H9 (cell line): ENCODE results near the gene PARL. TPM values are rescaled to one million over a fixed set of nuclear protein-coding genes. Genes with fewer than 3 reads are reported as not detected.

Experiments used
- DNase-seq: peaks from one replicate; pipeline ENCODE4 v3.0.0-alpha.2; 2017
- H2AFZ ChIP-seq: one replicate; pipeline ENCODE4 v1.6.1; 2013; ENCODE audit warnings: mild to moderate bottlenecking, low read length, control low read depth, moderate library complexity
- H2AK5ac ChIP-seq: 2 replicates; pipeline ENCODE4 v1.6.1; 2013; ENCODE audit warnings: low read length, control low read depth, mixed read lengths; ENCODE audit not compliant: insufficient read length
- H2BK120ac ChIP-seq: one replicate; pipeline ENCODE4 v1.6.1; 2013; ENCODE audit warnings: low read depth, mild to moderate bottlenecking, low read length, control low read depth, inconsistent platforms; ENCODE audit not compliant: poor library complexity, severe bottlenecking
- H2BK12ac ChIP-seq: 2 replicates; pipeline ENCODE4 v1.6.1; 2013; ENCODE audit warnings: low read length, control low read depth, mixed read lengths, low read depth; ENCODE audit not compliant: insufficient read length
- H2BK15ac ChIP-seq: 2 replicates; pipeline ENCODE4 v1.6.1; 2013; ENCODE audit warnings: low read depth, low read length, control low read depth
- H2BK20ac ChIP-seq: one replicate; pipeline ENCODE4 v1.6.1; 2013; ENCODE audit warnings: low read depth, mild to moderate bottlenecking, low read length, control low read depth, inconsistent platforms; ENCODE audit not compliant: poor library complexity, severe bottlenecking
- H2BK5ac ChIP-seq: 2 replicates; pipeline ENCODE4 v1.6.1; 2013; ENCODE audit warnings: low read length, control low read depth, mixed read lengths; ENCODE audit not compliant: insufficient read length
- H3K14ac ChIP-seq: 2 replicates; pipeline ENCODE4 v1.6.1; 2013; ENCODE audit warnings: low read length, control low read depth; ENCODE audit not compliant: insufficient read depth
- H3K18ac ChIP-seq: 2 replicates; pipeline ENCODE4 v1.6.1; 2013; ENCODE audit warnings: low read depth, mild to moderate bottlenecking, mixed read lengths, low read length, control low read depth; ENCODE audit not compliant: insufficient read length
- H3K23ac ChIP-seq: 2 replicates; pipeline ENCODE4 v1.6.1; 2013; ENCODE audit warnings: low read length, control low read depth, mixed read lengths, low read depth; ENCODE audit not compliant: insufficient read length
- H3K23me2 ChIP-seq: 2 replicates; pipeline ENCODE4 v1.6.1; 2013; ENCODE audit warnings: low read depth, mild to moderate bottlenecking, mixed read lengths, low read length, control low read depth; ENCODE audit not compliant: insufficient read length, poor library complexity, severe bottlenecking
- H3K27ac ChIP-seq: 2 replicates; pipeline ENCODE4 v1.5.1; 2013; ENCODE audit warnings: low read length, control low read depth, mixed read lengths, low read depth; ENCODE audit not compliant: insufficient read length
- H3K27me3 ChIP-seq: 2 replicates; pipeline ENCODE4 v1.6.1; 2013; ENCODE audit warnings: low read length, control low read depth, inconsistent platforms; ENCODE audit not compliant: insufficient read depth
- H3K4ac ChIP-seq: 2 replicates; pipeline ENCODE4 v1.6.1; 2013; ENCODE audit warnings: low read depth, mild to moderate bottlenecking, control low read depth, inconsistent platforms, low read length, moderate library complexity
- H3K4me1 ChIP-seq: 2 replicates; pipeline ENCODE4 v1.6.1; 2013; ENCODE audit warnings: low read length, control low read depth, inconsistent platforms; ENCODE audit not compliant: insufficient read depth
- H3K4me2 ChIP-seq: 2 replicates; pipeline ENCODE4 v1.6.1; 2013; ENCODE audit warnings: low read length, control low read depth, mixed read lengths; ENCODE audit not compliant: insufficient read length, insufficient read depth
- H3K56ac ChIP-seq: 2 replicates; pipeline ENCODE4 v1.6.1; 2013; ENCODE audit warnings: low read depth, mild to moderate bottlenecking, mixed read lengths, low read length, control low read depth; ENCODE audit not compliant: insufficient read length
- H3K79me1 ChIP-seq: 2 replicates; pipeline ENCODE4 v1.6.1; 2013; ENCODE audit warnings: low read depth, mild to moderate bottlenecking, moderate library complexity, low read length, control low read depth, inconsistent platforms; ENCODE audit not compliant: insufficient read depth, poor library complexity, severe bottlenecking
- H3K79me2 ChIP-seq: 2 replicates; pipeline ENCODE4 v1.6.1; 2013; ENCODE audit warnings: low read length, control low read depth, inconsistent platforms; ENCODE audit not compliant: insufficient read depth
- H3K9ac ChIP-seq: 2 replicates; pipeline ENCODE4 v1.6.1; 2013; ENCODE audit warnings: low read length, control low read depth, mixed read lengths; ENCODE audit not compliant: insufficient read length; ENCODE audit errors: extremely low read depth
- H3K9me3 ChIP-seq: one replicate; pipeline ENCODE4 v1.6.1; 2013; ENCODE audit warnings: low read depth, low read length, inconsistent platforms; ENCODE audit not compliant: control insufficient read depth
- H3T11ph ChIP-seq: one replicate; pipeline ENCODE4 v1.6.1; 2013; ENCODE audit warnings: mild to moderate bottlenecking, low read length, control low read depth, inconsistent platforms
- H4K20me1 ChIP-seq: one replicate; pipeline ENCODE4 v1.6.1; 2013; ENCODE audit not compliant: control insufficient read depth, insufficient read length, insufficient read depth
- H4K5ac ChIP-seq: 2 replicates; pipeline ENCODE4 v1.6.1; 2013; ENCODE audit warnings: low read depth, mild to moderate bottlenecking, mixed read lengths, low read length, control low read depth; ENCODE audit not compliant: insufficient read length
- H4K8ac ChIP-seq: replicated peaks from 2 replicates; pipeline ENCODE4 v1.6.1; 2013; ENCODE audit warnings: low read length, control low read depth, mixed read lengths, low read depth; ENCODE audit not compliant: insufficient read length
- H4K91ac ChIP-seq: 2 replicates; pipeline ENCODE4 v1.6.1; 2013; ENCODE audit warnings: low read depth, mild to moderate bottlenecking, moderate library complexity, mixed read lengths, low read length, control low read depth; ENCODE audit not compliant: insufficient read length
- H3K27ac Mint-ChIP-seq, 3 experiments: 2 replicates in 2 of 3; 3 replicates in 1 of 3; pipeline ENCODE4 v1.8.0; 2020 to 2021; ENCODE audit warnings: mixed read lengths in 3 of 3, mild to moderate bottlenecking in 1 of 3, moderate library complexity in 1 of 3
- H3K27me3 Mint-ChIP-seq: 2 replicates; pipeline ENCODE4 v1.8.0; 2021; ENCODE audit warnings: low read depth, mild to moderate bottlenecking, moderate library complexity, mixed read lengths
- H3K36me3 Mint-ChIP-seq, 3 experiments: 2 replicates in 2 of 3; 3 replicates in 1 of 3; pipeline ENCODE4 v1.8.0; 2020 to 2021; ENCODE audit warnings: low read depth in 3 of 3, mixed read lengths in 3 of 3; ENCODE audit not compliant: insufficient read depth in 1 of 3
- H3K4me1 Mint-ChIP-seq, 2 experiments: 2 replicates each; pipeline ENCODE4 v1.8.0; 2020; ENCODE audit warnings: mixed read lengths in 2 of 2
- H3K4me3 Mint-ChIP-seq, 2 experiments: 2 replicates in 1 of 2; 3 replicates in 1 of 2; pipeline ENCODE4 v1.8.0; 2020 to 2021; ENCODE audit warnings: mild to moderate bottlenecking in 2 of 2, mixed read lengths in 2 of 2, moderate library complexity in 1 of 2
- H3K9me3 Mint-ChIP-seq, 2 experiments: 2 replicates in 1 of 2; 3 replicates in 1 of 2; pipeline ENCODE4 v1.8.0; 2020; ENCODE audit warnings: mild to moderate bottlenecking in 2 of 2, mixed read lengths in 2 of 2, moderate library complexity in 1 of 2
- WGBS: extraction: QIAGEN DNeasy Blood & Tissue Kit; methylation state at CpG from one replicate; pipeline ENCODE4 v1.1.7; 2013; ENCODE audit warnings: missing lambda C conversion rate, low lambda C conversion rate, mixed read lengths; ENCODE audit not compliant: insufficient read length; ENCODE audit errors: extremely low coverage; 5-methylcytosine and 5-hydroxymethylcytosine counted together
- total RNA-seq: library from RNA; stranded (reverse); gene quantifications from 2 replicates; pipeline ENCODE4 v1.2.1, GENCODE V29; 2021
- TF ChIP-seq, protein P1 (sequence below): fragments of 200-600 bp; sonication (generic); conservative IDR thresholded peaks from 3 replicates; pipeline ENCODE4 v1.8.0; 2021; ENCODE audit warnings: antibody characterized with exemption, mild to moderate bottlenecking

Gene PARL
- total RNA-seq, 1 experiment from 2014 or later = 94.5 TPM

DNA sequence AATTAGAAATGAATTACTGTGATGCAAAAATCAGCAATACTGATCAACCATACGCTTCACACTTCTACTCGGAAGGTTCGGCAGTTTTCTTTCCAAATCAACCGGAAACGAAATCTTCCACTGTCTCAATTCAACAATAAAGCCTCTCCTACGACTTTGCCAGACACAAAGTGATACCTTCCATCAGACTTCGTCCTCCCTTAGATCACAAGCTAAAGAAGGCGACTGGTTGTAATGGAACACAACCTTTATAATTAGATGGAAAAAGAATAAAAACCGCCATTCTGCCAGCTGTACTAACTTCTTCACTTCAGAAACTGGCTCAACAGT lies 618 bp downstream of the PARL start:
- no peak overlapping the region for H3K14ac ChIP-seq
- H2BK15ac ChIP-seq = no peak overlapping the region
- peak overlapping the region; percentile 66 to 96 (median 94); a peak in 6 of 7 replicates for H3K27ac Mint-ChIP-seq
- H3K4me1 Mint-ChIP-seq = peaks cover 23 to 29% of the 10 kb centered on the region in 2 experiments
- H2BK20ac ChIP-seq = no peak overlapping the region
- no peak overlapping the region for H2BK5ac ChIP-seq
- H4K20me1 ChIP-seq = no peaks in the 10 kb centered on the region
- H2AK5ac ChIP-seq = no peak overlapping the region
- H3K9me3 ChIP-seq = no peaks in the 10 kb centered on the region
- peak overlapping the region; percentile 94 to 98 for H3K4me3 Mint-ChIP-seq
- no peaks in the 10 kb centered on the region for H3K79me1 ChIP-seq
- H3K36me3 Mint-ChIP-seq = peaks cover 0 to 3% (median 2%) of the 10 kb centered on the region in 3 experiments; a peak in 5 of 7 replicates
- H3K4ac ChIP-seq = no peak overlapping the region
- H3K23me2 ChIP-seq = peaks cover 11% of the 10 kb centered on the region
- no peak overlapping the region for H3K18ac ChIP-seq
- no peak overlapping the region for H4K8ac ChIP-seq
- DNase-seq = no peak
- peak overlapping the region; percentile 69 for H3K4me2 ChIP-seq
- H4K91ac ChIP-seq = no peak overlapping the region
- no peak overlapping the region for H3K27ac ChIP-seq
- peak overlapping the region; percentile 70 for H3K9ac ChIP-seq
- H3K27me3 ChIP-seq = no peaks in the 10 kb centered on the region
- H3T11ph ChIP-seq = no peak overlapping the region
- no CpG with 5 or more reads among the region's 9 CpGs for WGBS
- TF ChIP-seq, protein P1, sequence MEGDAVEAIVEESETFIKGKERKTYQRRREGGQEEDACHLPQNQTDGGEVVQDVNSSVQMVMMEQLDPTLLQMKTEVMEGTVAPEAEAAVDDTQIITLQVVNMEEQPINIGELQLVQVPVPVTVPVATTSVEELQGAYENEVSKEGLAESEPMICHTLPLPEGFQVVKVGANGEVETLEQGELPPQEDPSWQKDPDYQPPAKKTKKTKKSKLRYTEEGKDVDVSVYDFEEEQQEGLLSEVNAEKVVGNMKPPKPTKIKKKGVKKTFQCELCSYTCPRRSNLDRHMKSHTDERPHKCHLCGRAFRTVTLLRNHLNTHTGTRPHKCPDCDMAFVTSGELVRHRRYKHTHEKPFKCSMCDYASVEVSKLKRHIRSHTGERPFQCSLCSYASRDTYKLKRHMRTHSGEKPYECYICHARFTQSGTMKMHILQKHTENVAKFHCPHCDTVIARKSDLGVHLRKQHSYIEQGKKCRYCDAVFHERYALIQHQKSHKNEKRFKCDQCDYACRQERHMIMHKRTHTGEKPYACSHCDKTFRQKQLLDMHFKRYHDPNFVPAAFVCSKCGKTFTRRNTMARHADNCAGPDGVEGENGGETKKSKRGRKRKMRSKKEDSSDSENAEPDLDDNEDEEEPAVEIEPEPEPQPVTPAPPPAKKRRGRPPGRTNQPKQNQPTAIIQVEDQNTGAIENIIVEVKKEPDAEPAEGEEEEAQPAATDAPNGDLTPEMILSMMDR = no peak
- H3K27me3 Mint-ChIP-seq = peaks cover 11% of the 10 kb centered on the region
- H2BK12ac ChIP-seq = no peak overlapping the region
- H3K23ac ChIP-seq = no peak overlapping the region
- no peak overlapping the region for H4K5ac ChIP-seq
- H3K9me3 Mint-ChIP-seq = no peaks in the 10 kb centered on the region
- no peaks in the 10 kb centered on the region; the same call in 1 of the 2 replicates for H3K4me1 ChIP-seq
- H2AFZ ChIP-seq = no peak overlapping the region
- H2BK120ac ChIP-seq = no peak overlapping the region
- peaks cover 19% of the 10 kb centered on the region; the same call in 1 of the 2 replicates for H3K79me2 ChIP-seq
- H3K56ac ChIP-seq = no peak overlapping the region
